NCI-H345 treated with DMSO at 0.1 percent for 48 hours (cell line): Measurements from ENCODE around the gene GCN1.
"Not testable (repeated sequence)": the region's sequence is repeated elsewhere in the genome, so short reads cannot be mapped to it uniquely, and the experiment has no call there.

Source experiments
- DNase-seq: peaks from one replicate; lab custom pipeline; 2025; ENCODE audit not compliant: unreplicated experiment; lab: John Stamatoyannopoulos, UW

Gene GCN1

GRCh38 chr12:120194534-120195395 is at the start of gene GCN1:
Gene GCN1 (minus strand): TSS chr12:120194715. CDS start chr12:120194697, 18 bp downstream.
- DNase-seq = no peak

DNA sequence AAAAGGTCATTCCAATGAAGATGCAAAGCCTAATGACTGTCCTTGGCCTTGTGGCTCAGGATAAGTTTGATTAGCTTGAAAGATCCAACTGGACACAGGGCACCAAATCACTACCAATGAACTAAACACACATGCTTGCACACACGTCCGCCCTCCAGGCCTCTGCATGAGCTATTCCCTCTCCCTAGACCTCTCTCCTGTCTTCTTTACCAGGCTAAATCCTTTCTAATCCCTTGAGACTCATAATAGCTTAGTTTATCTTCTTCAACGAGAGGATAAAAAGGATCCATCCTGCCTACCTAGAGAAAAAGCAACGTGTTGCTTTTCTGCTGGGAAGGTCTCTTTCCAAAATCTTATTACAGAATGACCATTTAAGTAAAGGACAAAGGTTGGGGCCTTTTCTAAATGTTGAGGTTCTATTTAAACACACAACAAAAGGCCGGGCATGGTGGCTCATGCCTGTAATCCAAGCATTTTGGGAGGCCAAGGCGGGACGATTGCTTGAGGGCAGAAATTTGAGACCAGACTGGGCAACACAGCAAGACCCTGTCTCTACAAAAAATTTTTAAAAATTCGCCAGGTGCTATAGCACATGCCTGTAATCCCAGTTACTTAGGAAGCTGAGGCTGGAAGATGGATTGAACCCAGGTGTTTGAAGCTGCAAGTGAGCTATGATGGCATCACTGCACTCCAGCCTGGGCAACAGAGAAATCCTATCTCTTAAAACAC is 48.6 kb upstream of the GCN1 start:
- DNase-seq = no peak

GRCh38 chr12:120242275-120242799 is 47.8 kb upstream of the GCN1 start:
- DNase-seq = no peak

DNA sequence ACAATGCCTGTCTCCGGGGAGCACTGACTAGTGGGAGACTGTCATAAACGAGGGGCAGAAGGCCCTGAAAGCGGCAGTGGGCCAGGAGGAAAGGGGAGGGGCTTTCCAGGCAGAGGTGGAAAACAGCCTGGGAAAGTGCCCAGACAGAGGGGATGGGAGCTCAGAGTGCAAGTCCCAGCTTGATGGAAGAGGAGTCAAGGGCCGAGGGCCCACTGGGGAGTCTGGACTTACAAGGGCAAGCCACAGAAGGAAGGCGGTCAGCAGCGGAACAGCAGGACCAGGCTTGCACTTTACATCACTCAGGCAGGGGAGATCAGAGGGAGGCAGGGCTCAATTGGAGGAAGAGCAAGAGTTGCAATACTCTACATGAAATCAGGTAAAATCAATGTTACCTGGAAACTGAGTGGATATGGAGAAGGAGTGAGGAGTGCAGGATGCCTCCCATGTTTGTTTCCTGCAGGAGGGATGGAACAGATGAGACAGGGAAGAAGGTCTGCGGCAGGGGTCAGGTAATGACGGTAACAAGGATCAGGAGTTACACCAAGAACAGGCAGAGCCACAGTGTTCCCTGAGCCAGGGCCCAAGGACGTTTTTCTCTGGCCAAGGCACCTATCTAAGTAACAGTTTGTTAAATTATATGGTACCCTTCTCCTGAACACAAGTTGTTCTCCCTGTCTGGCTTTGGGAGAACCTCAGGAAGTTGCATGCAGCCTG is 47.2 kb upstream of the GCN1 start:
- DNase-seq = no peak

DNA sequence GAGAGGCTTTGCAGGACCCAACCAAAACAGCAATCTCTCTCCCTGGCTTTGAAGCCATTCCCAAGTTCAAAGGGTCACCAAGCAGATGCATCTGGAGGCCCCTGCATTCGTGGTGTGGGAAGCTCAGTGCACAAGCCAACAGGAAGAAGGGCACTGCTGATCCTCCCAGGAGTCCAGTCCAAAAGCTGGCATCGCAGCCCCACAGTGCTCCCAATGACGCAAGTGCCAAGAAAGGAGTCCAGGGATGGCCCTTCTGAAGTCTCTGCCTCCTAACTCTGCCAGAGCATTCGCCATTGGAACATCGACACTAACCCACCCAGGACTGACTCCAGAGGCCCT is 45.9 kb upstream of the GCN1 start:
- DNase-seq = no peak

GRCh38 chr12:120239776-120240494 is 45.4 kb upstream of the GCN1 start:
- no peak for DNase-seq

- DNase-seq = no peak
These were observed 44.4 kb upstream of the GCN1 start for GRCh38 chr12:120238839-120239445.

GRCh38 chr12:120238217-120238616 is 43.7 kb upstream of the GCN1 start:
- no peak for DNase-seq

DNA sequence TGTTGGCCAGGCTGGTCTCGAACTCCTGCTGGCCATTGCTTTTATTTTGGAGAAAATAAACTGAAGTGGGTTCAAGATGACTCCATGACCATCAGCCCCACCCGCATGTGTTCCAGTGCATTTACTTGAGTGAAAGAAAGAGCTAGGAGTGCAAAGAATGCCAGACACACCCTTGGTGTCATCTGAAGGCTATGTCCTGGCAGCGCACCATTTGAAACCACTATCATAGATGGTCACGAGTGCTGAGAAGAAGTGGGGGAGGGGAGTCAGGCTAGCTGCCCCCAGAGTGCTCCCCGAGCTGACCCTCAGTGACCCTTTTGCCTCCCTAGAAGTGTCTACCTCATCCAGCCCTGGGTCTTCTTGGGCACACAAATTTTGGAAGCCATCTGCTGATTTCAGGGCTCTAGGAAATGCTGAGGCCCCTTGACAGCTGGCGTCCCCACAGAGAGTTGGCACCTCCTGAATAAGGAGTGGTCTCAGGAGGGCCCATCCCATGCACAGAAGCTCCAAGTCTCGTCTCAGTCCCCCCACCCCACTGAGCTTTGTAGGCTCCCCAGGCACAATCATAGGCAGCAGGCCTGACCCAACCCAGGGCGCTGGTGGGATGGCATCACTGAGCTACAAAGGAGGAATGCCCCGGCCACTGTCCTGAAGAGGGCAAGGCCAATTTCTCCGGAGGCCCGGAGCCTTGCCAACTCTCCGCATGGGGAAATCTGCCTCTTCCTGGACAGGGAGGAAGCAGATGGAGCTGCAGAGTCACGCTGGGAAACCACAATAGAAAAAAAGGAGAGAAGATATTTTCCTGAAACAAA is 43.1 kb upstream of the GCN1 start:
- DNase-seq = no peak

DNA sequence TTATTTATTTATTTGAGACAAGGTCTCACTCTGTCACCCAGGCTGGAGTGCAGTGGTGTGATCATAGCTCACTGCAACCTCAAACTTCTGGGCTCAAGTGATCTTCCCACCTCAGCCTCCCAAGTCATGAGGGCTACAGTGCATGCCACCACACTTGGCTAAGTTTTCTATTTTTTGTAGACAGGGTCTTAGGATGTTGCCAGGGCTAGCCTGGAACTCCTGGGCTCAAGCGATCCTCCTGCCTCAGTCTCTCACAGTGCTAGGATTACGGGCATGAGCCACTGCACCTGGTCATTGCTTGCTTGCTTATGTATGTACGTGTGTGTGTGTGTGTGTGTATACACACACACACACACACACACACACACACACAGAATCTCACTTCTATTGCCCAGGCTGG is 42.3 kb upstream of the GCN1 start:
- DNase-seq = not testable (repeated sequence)

- DNase-seq = no peak
These were observed 41.1 kb upstream of the GCN1 start for GRCh38 chr12:120235369-120236323.

DNA sequence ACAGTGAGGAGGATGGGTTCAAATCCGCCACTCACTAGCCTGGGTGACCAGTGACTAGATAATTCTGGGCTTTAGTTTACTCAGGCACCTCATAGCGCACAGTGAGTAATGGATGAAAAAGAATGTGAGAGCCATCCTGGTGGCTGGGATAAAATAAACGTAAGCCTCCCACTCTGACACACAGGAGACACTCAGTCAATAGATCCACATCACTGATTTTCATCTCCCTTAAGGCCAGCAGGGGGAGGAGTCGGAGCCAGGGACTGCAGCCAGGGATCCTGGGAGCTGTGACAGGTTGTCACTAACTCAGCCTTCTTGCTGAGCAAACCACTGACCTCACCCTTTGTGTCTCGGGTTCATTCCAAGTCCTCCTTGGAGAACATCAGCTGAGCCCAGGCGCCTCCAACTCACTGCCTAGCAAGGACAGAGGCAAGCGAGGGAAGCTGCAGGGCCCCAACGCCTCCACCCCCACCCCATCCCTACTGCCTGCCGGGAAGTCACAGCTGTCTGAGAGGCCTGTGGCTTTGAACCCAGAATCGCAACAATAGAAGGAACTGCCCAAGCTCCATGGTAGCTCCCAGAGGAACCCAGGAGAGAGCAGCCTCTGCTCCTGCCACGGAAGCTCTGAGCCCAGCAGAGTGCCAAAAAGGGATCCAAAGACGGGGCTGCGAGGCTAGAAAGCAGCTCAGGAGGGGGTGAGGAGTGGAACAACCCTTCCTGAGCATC is 40.3 kb upstream of the GCN1 start:
- peak; percentile 14 for DNase-seq

- DNase-seq = no peak
These were observed 36.9 kb upstream of the GCN1 start for GRCh38 chr12:120231316-120232011.

DNA sequence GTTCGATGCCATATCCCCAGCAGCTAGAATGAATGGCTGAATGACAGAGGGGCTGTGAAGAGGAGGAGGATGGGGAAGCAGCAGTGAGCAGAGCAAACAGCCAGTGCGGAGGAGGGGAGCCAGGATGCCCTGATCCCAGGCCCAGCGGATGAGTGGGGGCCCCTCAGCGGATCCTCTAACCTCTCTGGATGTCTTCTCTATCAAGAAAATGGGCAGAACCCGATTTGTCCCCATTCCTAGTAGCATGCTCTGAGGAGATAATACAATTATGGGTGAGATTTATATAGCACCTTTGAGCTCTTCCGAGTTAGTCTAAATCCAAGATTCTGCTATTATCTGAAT is 36.4 kb upstream of the GCN1 start:
- DNase-seq = no peak

- DNase-seq = no peak
These were observed 35.9 kb upstream of the GCN1 start for GRCh38 chr12:120230326-120230973.

DNA sequence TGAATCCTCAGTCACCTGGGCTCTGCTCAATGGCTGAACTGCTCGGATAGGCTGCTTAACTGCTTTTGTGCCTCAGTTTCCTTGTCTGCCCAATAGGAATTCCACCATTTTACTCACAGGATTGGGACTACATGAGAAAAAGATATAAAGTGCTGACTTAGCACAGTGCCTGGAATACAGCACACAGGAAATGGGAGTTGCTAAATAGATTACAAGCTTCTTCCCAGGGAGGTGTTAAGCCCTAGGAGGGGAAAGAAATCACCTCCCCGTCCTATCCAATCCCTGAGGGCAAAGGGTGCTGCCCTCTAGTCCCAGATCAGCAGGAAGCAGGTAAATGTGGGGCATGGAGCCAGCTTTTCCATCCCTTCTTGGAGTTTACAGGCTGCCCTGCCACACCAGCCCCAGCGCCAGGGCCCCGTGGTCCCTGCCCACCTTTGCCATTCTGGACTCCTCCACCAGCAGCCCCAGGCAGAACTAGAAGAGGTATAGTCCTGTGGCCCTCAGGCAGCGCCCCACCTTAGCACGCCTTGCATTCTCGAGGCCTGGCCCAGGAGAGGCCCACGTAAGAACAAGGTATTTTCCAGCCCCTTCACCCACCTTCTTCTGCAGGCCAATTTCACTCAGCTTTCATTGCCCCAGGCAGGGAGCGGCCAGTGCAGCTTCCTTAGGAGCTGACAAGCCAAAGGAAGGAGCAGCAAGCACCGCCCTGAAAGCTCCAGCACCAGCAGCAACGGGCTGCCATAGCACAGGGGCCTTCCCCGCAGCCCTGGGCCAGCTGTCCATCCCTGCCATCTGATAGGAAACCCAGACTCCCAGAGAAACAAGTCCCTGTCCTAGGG is 35.2 kb upstream of the GCN1 start:
- no peak for DNase-seq
